CD4-positive, alpha-beta T cell treated with Interleukin-17A for 4 hours (primary cell): ENCODE data around the gene ATXN1.

Source experiments
- DNase-seq: peaks from one replicate; pipeline ENCODE4 v3.0.0-alpha.2; 2020; ENCODE audit warnings: mixed read lengths

The ATXN1 gene

GRCh38 chr6:16761471-16762267 lies 409 bp upstream of the ATXN1 start:
- DNase-seq = peak; percentile 86

- peak; percentile 80 for DNase-seq
These were observed 1.4 kb downstream of the ATXN1 start for GRCh38 chr6:16759646-16760515.

- DNase-seq = peak; percentile 32
These were observed 2.0 kb downstream of the ATXN1 start for GRCh38 chr6:16759181-16759645.

DNA sequence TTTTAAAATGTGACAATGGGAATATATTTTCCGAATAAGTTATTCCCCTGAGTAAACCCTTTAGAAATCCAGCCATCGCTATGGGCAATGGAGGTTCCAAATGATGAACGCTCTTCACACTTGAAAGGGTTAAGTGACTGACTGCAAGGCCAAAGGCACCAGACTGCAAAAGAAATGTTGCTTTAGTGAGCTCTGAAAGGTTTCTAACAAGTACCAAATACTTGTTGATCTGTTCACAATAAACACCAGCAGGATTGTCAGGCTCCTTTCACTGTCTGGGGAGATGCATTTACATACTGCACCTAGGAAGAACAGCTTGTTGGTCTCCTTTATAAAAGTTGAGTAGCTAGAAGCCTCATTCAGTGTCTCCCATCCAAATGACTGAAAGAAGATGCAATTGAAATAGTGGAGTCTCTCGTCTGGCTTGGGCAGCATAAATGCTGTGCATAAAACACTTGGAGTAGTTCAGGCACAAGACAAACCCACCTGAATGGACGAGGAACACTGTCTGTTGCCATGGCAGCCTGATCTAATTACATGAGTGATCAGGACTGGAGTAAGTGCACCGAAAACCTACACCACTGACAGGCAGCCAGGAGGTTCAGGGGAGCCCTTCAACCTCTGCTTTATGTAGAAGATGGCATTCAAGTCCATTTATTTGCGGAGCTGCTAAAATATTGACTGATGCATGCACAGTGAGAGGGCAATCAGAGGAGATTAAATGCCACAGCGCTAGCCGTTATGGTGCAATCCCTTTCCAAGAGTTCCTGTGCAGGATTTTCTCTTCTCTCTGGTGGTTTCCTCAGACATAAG lies 2.9 kb downstream of the ATXN1 start:
- DNase-seq = no peak

- no peak for DNase-seq
These were observed 3.9 kb downstream of the ATXN1 start for GRCh38 chr6:16757332-16757731.

DNA sequence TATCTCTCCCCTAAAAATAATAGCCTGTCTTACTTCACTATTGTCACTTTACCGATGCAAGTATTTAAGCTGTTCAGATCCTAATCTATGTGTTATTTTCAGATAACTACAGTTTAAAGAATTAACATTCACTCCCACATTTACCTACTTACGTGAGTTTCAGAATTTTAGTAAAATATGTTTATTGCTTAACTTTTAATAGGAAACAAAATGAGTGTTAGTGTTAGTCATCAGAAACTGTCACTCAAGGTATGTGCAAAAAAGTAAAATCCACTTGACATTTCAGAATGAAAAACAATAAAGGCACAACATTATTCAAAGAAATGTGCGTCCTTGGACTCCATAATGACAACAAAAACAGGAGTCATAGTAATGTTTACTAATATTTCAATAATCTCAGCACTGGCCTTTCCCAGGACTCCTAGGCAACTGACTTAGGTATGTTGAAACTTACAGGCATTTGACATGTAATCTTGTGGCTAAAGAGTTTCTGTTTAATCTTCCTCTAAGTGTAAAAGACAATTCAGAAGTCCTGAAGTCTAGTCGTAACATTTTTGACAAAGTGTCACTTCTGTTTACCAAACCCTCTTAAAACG lies 4.5 kb downstream of the ATXN1 start:
- DNase-seq = no peak

DNA sequence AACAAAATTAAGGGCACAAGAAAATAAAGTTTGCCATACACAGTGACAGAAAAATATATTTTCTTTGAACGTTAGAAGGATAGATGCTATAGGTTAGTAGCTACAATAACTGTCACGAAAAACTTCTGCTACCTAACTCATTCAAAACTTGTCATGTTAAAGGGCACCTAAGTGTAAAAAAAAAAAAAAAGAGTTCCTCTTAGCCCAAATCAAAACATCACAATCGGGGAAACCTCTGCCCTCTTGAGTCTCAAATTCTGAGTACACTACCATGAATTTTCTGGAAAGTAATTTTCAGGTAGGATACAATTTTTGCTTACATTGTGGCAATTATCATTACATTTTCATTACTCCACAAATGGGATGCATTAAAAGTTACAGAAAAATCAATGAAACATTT lies 5.7 kb downstream of the ATXN1 start:
- no peak for DNase-seq

DNA sequence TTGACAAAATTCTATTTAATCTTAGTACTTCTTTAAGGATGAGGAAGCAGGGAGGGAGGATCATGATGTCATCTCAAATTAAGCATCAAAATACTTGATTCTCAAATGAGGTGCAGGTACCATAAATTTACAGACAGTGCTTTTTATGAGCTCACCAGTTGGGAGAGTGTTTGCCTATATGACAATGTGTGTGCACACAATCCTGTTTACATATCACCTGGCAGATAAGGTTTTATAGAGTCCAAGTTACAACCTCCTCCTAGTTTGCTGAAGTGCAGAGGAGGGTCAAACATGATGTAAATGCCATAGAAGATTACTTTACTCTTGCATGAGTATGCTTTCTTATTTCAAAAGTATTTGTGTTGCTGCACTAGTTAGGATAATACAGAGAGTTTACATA lies 6.4 kb downstream of the ATXN1 start:
- DNase-seq = no peak

- no peak for DNase-seq
These were observed 7.0 kb downstream of the ATXN1 start for GRCh38 chr6:16754274-16754673.

DNA sequence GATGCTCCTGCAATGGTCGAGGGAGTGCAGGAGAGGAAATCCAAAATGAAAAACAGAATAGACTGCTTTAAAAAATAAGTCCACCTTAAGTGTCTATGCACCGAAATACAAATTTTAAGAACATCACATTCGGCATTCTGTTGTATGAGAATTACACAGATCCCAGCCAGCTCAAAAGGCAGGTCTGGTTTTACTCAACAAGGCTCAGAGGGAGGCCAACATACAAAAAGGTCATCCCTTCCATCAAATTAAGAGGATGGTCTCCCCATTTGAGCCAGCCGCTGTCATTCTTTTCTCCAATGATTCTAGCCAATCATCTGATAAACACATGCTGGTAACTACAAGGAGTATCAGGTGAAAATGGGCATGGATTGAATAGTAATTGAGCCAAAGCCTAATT lies 7.9 kb downstream of the ATXN1 start:
- DNase-seq = no peak

DNA sequence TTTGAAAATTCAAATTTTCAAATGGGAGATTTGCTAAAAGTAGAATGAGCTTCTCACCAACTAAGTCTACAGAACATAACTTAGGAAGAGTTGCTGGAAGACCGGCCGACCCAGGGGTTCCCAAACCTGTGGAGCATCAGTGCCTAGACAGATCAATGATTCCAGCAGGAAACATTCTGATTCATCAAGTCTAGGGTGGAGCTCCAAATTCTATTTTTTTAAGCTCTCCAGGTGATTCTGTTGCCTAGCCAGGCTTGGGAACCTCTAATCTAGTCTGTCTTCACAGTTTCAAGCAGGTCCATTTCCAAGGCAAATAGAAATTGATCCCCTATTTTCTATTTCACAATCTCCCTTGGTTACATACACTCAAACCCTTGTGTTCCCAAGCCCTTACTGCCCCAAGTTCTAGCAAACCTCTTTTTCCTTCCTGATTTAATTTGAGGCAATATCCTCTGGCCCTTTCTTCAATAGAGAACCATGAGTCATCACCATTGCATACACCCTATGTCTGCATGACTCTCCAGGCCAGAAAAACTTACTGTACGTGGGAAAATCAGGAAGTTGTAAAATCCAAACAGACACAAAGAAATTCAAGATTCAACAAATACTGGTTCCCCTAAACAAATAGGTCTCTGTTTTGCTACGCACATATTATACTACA lies 8.9 kb downstream of the ATXN1 start:
- DNase-seq = no peak

DNA sequence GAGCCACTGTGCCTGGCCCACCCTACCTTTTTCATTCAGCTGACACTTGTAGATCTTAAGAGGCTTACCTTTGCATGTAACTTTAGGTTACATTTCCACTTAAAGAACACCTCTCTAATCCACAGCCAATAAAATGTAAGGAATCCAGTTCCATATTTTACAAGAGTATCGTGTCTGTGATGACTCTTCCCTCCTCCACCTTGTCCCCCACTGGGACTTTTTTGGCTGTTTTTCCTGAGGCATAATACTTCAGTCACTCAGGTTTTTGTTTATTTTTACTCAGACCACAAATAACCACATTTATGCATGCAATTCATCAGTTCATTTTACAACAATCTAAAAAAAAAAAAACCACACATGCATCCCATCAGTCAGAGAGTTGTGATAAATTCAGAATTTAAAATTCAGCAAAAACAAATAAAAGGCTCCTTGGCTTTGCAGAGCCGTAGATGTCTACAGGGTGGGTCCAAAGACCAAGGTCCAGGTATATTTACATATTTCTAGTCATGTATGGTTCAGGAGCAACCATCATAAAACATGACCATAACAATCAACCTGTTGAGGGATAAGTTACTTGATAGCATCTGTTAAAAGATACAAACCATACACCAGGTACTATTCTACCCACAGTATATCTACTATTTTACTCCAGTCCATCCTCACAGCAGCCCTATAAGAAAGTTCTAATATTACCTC lies 9.9 kb downstream of the ATXN1 start:
- DNase-seq = no peak

GRCh38 chr6:16750566-16750965 lies 10.7 kb downstream of the ATXN1 start:
- no peak for DNase-seq

GRCh38 chr6:16749516-16750485 lies 11.5 kb downstream of the ATXN1 start:
- no peak for DNase-seq

DNA sequence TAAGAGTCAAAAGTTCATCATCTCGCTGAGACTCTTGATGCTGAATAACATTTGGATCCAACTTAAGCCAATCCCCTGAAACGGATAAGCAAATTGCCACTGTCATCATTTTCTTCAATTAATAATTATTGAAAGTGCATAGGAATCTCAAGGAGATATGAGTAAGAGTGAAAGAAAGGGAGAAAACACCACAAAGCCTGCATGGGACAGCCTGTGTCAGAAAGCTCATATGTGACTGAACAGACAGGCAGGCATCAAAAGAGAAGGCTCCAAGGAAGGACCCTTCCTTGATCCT lies 13.3 kb downstream of the ATXN1 start:
- no peak for DNase-seq

GRCh38 chr6:16747232-16748024 lies 13.8 kb downstream of the ATXN1 start:
- no peak for DNase-seq

GRCh38 chr6:16746812-16747211 lies 14.4 kb downstream of the ATXN1 start:
- DNase-seq = no peak

DNA sequence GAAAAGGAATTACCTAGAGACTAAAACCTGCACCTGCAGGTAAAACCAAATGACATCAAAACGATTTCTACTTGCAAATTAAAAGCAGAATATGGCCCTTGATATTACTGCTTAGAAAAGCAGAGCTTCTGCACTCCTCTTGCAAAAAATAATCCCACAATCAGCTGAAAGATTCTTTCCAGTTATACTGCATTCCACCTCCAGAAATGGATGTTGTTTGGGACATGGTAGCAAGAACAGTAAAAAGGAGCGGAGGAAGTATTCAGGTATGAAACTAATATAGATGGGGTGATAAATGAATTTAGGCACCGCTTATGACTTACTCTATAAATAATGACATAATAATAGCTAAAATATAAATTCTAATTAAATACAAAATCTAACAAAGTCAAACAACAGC lies 14.9 kb downstream of the ATXN1 start:
- DNase-seq = no peak

DNA sequence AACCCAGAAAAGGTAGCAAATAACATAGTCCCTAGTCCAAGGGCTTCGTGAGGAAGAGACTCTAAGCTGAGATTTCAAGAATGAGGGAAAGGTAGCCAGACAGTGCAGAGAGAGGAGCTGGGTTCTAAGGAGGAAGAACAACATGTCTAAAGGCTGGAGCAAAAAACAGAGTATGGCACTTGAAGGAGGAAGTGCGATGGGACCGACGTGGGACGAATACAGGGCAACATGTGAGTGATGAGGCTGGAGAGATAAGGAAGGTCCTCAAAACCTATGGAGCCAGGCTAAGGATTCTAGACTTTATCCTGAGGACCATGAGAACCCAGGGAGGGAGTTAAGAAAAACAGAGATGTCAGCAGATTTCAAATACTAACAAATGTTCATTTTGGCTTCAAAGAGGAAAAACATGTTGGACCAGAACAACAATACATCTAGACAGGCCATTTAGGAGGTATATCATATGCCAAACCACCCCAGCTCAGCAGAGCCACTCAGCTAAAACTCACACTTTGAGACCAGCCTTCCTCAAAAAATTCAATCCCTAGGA lies 17.5 kb downstream of the ATXN1 start:
- DNase-seq = no peak
